Activated CD4-positive, alpha-beta T cell treated with anti-CD3 and anti-CD28 coated beads, Interleukin-2, Interleukin-6, amounts not matched to agents 100 ng/mL and 50 ng/mL, durations not matched to agents 16 hours and 8 hours (primary cell): Measurements from ENCODE around the gene ACTN4.
"Not testable (repeated sequence)": the region's sequence is repeated elsewhere in the genome, so short reads cannot be mapped to it uniquely, and the experiment has no call there.

Experiments used
- DNase-seq: peaks from one replicate; pipeline ENCODE4 v3.0.0-alpha.2; 2020

The ACTN4 gene

DNA sequence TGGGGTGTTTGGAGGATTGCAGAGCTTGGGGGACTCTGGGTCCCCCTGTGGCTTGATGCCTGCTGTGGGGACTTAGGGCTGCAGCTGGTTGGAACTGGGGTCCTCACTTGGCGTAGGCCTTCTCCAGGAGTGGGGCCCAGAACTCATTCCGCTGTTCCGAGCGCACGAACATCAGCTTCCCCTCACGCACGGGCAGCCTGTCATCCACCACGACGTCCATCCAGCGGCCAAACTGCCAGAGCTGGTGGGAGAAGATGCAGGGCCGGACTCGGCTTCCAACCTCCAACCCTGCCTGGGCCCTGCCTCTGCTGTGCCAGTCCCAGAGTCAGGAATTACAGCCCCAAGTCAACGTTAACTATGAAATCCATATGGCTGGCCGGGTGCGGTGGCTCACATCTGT, 94.2 kb downstream of the ACTN4 start:
- DNase-seq, result no peak

GRCh38 chr19:38742296-38742695, 94.8 kb downstream of the ACTN4 start:
- DNase-seq, result no peak

DNA sequence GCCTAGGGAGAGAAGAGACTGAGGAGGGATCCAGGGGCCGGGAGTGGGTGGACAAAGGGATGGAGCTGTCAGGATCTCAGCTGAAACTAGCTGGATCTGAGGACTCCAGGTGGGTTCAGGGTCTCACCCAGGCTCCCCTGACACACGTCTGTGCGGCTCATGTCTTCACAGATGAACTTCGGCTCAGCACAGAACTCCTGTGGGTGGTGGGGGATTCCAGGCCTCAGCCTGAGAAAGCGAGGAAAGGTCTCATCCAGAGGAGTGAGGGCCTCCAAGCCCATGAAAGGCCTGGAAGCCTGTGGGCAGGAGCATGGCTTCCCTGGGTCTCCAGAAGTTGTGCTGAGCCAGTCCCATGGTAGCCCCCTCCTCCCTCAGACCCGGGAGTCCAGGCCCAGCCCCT, 95.5 kb downstream of the ACTN4 start:
- no peak for DNase-seq

DNA sequence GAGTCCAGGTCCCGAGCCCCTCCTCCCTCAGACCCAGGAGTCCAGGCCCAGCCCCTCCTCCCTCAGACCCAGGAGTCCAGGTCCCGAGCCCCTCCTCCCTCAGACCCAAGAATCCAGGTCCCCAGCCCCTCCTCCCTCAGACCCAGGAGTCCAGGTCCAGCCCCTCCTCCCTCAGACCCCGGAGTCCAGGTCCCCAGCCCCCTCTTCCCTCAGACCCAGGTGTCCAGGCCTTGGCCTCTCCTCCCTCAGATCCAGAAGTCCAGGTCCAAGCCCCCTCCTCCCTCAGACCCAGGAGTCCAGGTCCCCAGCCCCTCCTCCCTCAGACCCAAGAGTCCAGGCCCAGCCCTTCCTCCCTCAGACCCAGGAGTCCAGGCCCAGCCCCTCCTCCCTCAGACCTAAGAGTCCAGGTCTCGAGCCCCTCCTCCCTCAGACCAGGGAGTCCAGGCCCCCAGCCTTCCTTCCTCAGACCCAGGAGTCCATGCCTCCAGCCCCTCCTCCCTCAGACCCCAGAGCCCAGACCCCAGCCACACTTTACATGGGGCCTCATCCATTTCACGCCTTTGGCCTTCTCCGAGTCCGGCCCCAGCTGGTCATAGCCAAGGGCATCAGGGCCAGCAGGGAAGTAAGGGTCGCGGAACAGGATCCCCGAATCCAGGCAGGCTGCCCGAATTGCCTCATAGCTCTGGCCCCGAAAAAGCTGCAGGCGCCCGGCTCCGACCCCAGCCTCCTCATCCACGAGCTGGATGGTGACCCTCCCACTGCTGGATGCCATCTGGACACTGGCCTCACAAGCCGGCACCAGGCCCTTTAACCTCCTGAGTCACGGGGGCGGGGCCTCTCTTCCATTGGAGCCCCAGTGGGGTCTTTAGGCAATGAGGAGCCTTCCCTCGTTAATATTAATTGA, 96.2 kb downstream of the ACTN4 start:
- DNase-seq, result no peak

DNA sequence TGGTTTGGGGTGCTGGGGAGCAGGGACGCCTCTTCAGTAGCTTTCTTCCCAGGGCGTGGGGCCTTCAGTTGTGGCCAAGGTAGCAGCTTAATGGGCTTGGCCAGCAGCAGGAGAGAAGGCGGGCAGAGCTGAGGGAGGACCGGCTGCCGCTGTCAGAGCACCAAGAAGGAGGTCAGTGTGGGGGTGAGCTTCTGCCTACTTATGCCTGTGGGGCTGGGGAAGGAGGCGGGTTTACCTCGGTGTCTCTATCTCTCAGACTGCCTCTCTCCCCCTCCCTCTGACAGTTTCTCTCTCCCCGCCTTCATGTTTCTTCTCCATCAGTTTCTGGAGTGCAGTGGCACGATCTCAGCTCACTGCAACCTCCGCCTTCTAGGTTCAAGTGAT, 96.8 kb downstream of the ACTN4 start, which contains the start of gene CAPN12:
CAPN12 (minus strand) TSS at position 177 of the 384 bp plus-strand sequence. CDS start 309 bp downstream, outside the sequence.
- no peak for DNase-seq

DNA sequence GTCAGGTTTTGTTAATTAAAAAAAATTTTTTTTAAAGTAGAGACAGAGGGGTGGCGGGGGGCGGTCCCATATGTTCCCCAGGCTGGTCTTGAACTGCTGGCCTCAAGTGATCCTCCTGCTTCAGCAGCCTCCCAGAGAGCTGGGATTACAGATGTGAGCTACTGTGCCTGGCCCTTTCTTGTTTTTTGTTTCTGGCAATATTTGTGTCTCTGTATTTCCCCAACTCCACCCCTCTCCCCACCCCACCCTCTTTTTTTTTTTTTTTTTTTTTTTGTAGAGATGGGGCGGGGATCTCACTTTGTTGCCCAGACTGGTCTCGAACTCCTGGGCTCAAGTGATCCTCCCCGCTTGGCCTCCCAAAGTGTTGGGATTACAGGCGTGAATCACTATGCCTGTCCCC, 97.4 kb downstream of the ACTN4 start:
- DNase-seq, result no peak

DNA sequence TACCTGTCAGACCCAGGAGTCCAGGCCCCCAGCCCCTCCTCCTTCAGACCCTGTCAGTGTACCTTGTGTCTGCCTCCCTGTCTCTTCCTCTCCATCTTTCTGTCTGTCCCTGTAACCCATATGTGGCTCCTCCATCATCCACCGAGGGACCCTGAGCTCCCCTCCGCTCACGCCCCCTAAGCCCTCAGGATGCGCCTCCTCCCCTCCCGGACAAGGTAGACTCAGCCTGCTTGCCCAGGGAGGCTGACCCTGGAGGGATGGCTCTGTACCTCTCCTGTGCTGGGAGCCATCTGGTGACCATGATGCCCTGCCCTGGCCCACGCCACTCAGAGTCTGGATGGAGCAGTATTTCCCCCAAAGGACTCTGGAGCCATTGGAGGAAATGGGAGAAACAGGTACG, 97.9 kb downstream of the ACTN4 start:
- no peak for DNase-seq

GRCh38 chr19:38753783-38754182, 106.3 kb downstream of the ACTN4 start:
- DNase-seq, result not testable (repeated sequence)

DNA sequence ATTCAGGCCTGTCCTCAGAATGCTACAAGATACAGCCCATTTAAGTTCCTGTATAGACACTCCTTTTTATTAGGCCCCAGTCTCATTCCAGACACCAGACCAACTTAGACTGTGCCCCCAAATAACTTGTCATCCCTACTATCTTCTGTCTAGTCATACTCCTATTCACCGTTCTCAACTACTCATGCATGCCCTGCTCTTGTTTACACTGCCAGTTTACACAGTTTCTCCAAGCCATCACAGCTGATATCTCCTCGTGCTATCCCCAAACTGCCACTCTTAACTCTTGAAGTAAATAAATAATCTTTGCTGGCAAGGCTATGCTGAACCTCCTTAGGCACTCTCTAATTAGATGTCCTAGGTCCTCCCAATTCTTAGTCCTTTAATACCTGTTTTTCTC, 106.7 kb downstream of the ACTN4 start:
- DNase-seq, result not testable (repeated sequence)

DNA sequence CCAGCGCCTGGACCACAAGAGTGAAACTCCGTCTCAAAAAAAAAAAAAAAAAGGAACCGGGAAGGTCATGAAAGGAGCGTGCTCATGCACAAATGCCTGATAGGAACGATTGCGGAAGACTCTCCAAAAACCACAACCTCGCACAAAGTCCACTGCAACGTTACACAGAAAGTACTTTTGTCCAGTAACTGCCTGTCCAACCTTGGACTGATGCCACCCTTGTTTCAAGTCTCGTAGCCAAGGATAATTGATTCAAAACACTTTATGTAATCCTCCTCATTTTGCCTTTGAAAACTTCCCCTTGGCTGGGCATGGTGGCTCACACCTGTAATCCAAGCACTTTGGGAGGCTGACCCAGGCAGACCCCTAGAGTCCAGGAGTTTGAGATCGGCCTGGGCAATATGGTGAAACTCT, 112.1 kb downstream of the ACTN4 start:
- DNase-seq, result no peak

- DNase-seq, result not testable (repeated sequence)
These were observed 113.5 kb downstream of the ACTN4 start for GRCh38 chr19:38760805-38761517.

GRCh38 chr19:38761884-38762389, 114.5 kb downstream of the ACTN4 start:
- DNase-seq, result not testable (repeated sequence)

DNA sequence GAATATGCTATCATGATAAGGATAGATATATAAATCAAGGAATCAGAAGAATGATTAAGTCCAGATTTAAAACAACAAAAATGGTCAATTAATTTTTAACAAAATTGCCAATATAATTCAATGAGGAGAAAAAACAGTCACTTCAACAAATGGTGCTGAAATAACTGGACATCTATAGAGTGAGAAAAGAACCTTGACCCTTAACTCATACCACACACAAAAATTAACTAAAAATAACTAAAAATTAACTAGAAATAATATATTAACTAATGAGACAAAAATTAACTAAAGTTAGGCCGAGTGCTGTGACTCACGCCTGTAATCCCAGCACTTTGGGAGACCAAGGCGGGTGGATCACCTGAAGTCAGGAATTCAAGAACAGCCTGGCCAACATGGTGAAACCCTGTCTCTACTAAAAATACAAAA, 116.4 kb downstream of the ACTN4 start:
- no peak for DNase-seq

GRCh38 chr19:38765214-38765613, 117.8 kb downstream of the ACTN4 start:
- DNase-seq, result no peak

GRCh38 chr19:38766276-38767047, 119.0 kb downstream of the ACTN4 start:
- DNase-seq, result no peak

DNA sequence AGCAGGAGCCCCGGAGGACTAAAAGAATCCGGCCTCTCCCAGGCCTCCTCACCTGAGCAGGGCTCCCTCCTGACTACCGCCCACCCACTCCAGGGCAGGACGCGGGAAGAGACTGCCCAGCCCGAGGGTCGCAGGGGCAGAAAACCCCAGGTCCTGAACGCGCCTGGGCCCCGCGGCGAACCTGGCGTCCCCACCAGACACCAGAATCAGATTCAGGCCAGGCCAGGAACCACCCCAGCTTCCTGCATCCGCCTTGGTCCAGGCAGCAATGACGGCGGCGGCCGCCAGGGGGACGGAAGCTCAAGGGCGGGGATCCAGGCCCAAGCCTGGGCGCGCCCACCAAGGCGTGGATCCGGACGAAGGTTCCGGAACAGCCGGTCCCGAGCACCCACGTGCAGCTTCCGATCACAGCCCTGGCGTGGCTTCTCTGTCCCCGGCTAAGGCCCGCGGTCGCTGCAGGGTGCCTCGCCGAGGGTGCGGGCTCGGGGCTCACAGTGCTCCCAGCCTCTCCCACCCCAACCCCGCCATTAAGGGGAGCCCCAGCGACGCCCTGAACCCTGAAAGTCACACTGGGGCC, 122.3 kb downstream of the ACTN4 start:
- peak; percentile 93 for DNase-seq

- DNase-seq, result not testable (repeated sequence)
These were observed 122.9 kb downstream of the ACTN4 start for GRCh38 chr19:38770228-38770948.

GRCh38 chr19:38770949-38771275, 123.5 kb downstream of the ACTN4 start:
- not testable (repeated sequence) for DNase-seq

DNA sequence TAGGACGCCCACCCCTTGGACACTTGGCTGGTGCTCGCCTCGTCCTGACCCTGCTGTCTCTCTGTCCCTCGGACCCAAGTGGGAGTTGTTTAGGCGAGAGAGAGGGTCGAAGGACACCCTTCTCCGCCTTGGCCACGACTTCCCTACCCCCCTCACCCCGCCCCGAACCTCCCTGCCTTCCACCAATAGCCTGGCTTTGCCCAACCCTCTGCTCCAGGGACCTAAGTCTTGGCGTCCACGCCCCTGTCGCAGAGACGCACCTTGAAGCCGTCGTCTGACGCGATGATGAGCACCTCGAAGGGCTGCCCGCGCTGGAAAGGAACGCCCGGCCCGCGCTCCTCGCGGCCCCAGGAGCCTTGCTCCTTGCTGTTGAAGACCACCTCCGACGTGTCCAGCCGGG, 124.1 kb downstream of the ACTN4 start:
- DNase-seq, result not testable (repeated sequence)

DNA sequence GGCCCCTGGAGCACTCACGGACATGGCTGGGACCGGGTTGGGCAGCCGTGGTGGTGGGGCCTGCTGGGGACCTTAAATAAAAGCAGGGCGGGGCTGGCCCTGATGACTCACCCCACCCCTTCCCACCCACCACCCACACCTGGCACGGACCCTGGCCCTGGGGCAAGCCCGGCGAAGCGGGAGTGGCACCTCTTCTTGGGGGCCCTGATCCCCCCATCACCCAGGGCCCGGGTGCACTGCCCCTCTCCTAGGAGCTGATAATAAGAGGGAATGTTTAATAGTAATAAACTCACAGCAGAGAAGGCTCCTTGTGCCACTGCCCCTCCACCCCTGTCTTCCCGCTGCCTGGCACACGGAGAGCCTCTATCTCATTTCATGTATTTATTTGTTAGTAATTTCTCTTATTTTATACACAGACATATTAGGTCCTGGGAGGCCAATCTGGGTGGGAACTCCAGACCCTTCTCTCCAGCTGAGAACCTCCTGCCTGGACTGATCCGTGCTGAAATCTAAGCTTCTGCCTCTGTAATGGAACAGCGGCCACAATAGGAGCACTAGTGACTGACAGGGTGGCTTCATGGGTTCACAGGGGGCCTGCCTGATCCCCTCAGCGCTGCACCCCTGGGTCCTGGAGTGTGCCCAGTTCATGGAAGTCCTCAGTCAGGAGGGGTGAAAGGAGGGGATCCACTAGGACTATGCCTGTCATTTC, 126.2 kb downstream of the ACTN4 start, which contains the start of gene LGALS7:
LGALS7 (minus strand) TSS at position 49 of the 709 bp plus-strand sequence; CDS start at position 24, 25 bp downstream.
- no peak for DNase-seq
